NCI-H2196 (cell line): ENCODE results near the gene CPNE1.

Experiments used
- DNase-seq: peaks from one replicate; lab custom pipeline; 2025; ENCODE audit not compliant: unreplicated experiment; lab: John Stamatoyannopoulos, UW

The CPNE1 gene

GRCh38 chr20:35621560-35621946 is 43.1 kb downstream of the CPNE1 start:
- DNase-seq, result no peak

DNA sequence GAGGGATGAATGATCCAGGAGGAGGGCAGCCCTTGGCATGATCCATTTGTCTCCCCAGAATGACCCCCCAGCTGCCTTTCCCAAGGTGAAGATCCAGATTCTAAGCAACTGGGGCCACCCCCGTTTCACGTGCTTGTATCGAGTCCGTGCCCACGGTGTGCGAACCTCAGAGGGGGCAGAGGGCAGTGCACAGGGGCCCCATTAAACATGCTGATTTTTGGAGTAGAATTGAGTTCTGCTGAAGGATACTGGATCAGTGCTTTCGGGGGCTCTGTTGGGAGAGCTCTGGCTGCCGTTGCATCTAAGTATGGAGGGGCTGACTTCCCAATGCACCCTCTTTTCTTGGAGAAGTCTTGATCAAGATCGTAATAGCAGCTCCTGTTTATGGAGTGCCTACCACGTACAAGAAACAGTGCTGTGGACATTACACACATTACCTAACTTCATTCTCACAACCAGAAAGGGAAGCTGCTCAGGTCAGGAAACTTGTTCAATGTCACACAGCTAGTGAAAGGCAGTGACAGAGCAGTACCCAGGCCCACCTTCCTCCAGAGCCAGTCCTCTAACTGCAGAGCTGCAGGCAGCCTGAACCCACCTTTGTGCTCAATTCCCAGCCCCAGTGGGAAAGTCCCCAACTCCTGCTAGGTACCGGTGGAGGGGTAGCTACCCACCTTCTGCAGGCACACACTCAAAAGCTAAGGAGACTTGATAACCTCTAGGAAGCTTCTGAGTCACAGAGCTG is 43.7 kb downstream of the CPNE1 start:
- no peak for DNase-seq

DNA sequence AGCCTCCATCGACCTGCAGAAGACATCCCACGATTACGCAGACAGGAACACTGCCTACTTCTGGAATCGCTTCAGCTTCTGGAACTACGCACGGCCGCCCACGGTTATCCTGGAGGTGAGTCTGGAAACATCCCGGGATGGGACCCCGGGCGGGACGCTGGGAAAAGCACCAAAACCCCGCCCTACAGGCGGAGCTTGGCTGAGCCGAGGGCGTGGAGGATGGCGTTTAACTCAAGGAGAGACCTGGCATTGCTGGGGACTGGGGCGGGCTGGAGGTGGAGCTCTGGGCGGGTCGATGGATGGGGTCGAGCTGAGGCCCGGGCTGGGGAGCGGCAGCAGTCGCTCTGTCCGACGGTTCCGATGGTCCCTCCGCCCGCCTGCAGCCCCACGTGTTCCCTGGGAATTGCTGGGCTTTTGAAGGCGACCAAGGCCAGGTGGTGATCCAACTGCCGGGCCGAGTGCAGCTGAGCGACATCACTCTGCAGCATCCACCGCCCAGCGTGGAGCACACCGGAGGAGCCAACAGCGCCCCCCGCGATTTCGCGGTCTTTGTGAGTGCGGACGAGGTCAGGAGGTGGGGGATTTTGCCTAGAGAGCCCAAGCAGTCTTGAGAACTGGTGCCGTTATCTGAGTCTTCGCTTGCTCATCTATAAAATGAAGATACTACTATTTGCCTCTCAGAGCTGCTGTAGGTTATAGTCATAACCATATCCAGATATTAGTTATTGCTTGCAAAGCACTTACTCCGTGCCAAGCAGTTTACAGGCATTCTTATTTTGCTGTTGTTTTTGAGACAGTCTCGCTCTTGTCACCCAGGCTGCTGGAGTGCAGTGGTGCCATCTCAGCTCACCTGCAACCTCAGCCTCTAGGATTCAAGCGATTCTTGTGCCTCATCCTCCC is 45.3 kb downstream of the CPNE1 start:
- peak; percentile 94 for DNase-seq

DNA sequence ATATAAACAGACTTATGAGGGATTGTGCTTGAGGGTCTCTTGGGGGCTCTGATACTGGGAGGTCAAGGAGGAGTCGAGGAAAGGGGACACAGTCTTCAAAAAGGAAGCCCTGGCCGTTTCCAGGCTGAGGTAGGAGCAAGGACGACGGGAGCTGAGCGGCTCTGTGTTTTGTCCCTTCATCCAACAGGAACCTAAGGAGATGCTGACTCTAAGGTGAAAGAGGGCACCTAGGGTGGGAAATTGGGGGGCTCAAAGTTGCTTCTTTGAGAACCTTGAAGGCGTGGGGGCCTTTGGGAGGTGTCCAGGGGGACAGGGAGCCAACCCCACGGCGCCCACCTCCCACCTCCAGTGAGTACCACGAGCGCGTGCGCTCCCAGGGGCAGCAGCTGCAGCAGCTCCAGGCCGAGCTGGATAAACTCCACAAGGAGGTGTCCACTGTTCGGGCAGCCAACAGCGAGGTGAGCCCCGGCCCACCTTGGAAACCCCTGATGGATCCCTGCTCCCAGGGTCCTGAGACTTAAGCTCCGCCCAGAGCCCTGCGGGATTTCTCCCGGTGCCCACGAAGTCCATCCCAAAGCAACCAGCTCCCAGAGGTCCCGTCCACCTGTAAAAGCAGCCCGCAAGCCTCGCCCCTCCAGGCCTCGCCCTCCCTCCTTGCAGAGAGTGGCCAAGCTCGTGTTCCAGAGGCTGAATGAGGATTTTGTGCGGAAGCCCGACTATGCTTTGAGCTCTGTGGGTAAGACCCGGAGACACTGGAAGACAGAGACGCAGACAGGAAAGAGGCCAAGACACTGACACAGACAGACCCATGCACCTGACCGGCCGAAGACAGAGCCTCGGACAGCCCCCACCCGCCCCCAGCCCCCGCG is 46.2 kb downstream of the CPNE1 start:
- no peak for DNase-seq

GRCh38 chr20:35617397-35618262 is 47.1 kb downstream of the CPNE1 start:
- DNase-seq, result peak; percentile 36

DNA sequence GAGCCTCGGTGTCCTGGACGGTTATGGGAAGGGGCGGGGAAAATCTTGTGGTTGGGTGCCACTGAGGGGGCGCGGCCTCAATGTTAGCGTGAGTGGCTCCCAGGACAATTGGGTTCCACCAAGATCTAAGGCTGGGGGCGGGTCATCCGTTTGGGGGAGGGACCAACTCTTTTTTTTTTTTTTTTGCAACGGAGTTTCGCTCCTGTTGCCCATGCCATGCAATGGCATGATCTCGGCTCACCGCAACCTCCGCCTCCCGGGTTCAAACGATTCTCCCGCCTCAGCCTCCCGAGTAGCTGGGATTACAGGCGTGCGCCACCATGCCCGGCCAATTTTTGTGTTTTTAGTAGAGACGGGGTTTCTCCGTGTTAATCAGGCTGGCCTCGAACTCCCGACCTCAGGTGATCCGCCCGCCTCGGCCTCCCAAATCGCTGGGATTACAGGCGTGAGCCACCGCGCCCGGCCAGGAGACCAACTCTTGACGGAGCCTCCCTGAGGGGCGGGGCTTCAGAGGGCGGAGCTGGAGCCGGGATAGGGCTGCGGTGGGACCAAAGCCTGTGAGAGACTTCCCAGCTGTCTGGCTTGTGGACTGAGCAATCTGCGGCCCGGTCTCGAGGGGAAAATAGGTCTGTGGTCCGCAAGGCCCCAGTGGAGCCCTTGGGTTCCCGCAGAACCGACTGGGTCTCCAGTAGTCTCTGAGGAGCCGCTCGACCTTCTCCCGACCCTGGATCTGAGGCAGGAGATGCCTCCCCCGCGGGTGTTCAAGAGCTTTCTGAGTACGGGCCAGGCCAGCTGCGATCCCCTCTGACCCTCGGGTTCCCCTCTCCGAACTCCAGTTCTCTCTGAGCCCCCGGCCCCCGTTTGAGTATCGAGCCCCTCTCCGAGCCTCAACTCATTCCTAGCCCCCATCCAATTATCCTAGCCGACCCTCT is 48.0 kb downstream of the CPNE1 start:
- DNase-seq, result peak; percentile 86

DNA sequence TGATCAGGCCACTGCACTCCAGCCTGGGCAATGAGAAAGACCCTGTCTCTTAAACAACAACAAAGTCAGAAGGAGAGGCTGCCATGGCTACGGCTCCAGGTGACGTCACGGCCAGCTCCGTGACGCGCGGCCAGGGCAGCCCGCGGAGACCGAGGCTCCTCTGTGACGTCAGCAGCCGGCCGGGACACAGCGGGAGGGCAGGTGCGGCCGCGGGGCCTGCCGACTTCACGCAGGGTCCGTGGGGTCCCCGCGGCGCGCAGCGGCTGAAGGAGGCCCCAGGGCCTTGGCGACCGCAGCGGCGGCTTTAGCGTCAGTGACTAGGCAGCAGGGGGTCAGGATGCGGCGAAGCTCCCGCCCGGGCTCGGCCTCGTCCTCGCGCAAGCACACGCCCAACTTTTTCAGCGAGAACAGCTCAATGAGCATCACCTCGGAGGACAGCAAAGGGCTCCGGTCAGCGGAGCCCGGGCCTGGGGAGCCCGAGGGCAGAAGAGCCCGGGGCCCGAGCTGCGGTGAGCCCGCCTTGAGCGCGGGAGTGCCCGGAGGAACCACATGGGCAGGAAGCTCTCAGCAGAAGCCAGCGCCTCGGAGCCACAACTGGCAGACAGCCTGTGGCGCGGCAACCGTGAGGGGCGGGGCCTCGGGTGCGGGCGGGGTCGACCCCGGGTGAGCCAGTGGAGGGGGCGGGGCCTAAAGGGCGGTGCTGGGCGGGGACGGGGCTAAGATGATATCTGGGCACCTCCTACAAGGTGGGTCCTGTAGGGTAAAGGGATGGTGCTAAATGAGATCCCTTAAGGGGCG is 48.8 kb downstream of the CPNE1 start, which contains the start of gene SPAG4:
Gene SPAG4 (plus strand): TSS at position 163 of the 798 bp plus-strand sequence. CDS start 175 bp downstream, at position 338.
- peak; percentile 100 for DNase-seq

- no peak for DNase-seq
These were observed 53.2 kb downstream of the CPNE1 start for GRCh38 chr20:35611482-35611881.

DNA sequence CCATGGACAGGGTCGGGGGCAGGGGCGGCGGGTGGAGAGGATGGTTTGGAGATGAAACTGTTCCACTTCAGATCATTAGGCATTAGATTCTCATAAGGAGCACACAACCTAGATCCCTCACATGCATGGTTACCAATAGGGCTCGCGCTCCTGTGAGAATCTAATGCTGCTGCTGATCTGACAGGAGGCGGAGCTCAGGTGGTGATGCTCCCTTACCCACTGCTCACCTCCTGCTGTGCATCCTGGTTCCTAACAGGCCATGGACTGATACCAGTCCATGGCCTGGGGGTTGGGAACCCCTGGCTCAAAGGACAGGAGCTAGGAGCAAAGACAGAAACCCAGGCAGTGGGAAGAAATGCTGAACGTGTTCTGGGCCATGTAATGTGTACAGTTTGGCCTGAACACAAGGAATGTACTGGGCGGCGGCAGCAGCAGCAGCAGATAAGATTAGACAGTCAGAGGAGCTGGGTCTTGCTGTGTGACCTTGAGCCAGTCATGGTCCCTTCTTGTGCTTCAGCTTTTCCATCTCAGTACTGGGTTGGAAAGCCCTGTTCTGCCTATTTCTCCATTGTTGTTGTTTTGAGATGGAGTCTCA is 53.8 kb downstream of the CPNE1 start:
- no peak for DNase-seq

DNA sequence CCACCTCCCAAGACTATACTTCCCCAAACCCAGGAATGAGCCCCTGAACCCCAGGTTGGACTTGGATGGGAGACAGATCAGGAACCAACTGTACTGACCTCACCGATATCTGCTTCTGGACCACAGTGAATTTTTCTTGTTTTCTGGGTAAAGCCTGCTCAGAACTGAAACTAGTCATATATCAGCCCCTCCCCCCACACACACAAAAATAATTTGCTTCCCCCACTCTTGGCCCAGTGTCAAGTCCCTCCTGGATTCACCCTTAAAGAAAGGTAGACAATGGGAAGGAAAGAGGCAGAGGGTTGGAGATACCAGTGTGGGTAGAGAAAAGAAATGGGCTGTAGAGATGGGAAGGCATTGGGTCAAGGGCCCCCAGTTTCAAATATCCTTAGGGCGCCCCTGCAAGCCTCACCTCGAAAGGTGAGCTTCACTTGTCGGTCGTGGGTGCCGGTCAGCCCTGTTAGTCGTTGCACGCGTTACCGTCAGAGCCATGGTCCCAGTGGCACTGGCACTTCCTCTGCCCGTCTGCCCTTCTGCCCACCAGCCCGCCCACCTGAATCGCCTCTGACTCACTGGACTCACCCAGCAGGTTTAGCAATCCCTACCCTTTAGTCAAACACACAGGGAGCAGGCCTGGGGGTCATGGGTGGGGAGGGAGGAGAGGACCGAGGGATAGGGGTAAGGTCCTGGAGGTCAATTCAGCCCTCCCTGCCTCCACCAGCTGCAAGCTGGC is 57.5 kb downstream of the CPNE1 start:
- no peak for DNase-seq

DNA sequence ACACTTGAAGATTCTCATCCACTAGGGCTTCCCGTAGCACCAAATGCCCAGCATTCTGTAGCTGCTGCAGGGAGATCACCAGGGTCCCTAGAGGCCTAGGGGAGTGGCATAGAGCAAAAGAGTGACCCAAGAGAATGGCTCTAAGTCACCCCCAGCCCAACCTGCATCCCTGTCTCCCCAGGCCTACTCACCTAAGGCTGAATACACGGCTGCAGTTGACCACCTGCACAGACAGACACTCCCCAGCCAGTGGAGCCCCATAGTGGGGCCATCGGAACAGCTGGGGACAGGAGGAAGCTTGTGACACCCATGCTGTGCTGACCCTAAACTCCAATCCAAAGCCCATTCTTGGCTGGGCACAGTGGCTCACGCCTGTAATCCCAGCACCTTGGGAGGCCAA is 58.6 kb downstream of the CPNE1 start:
- no peak for DNase-seq

GRCh38 chr20:35604449-35604747 is 60.3 kb downstream of the CPNE1 start:
- DNase-seq, result peak; percentile 29

DNA sequence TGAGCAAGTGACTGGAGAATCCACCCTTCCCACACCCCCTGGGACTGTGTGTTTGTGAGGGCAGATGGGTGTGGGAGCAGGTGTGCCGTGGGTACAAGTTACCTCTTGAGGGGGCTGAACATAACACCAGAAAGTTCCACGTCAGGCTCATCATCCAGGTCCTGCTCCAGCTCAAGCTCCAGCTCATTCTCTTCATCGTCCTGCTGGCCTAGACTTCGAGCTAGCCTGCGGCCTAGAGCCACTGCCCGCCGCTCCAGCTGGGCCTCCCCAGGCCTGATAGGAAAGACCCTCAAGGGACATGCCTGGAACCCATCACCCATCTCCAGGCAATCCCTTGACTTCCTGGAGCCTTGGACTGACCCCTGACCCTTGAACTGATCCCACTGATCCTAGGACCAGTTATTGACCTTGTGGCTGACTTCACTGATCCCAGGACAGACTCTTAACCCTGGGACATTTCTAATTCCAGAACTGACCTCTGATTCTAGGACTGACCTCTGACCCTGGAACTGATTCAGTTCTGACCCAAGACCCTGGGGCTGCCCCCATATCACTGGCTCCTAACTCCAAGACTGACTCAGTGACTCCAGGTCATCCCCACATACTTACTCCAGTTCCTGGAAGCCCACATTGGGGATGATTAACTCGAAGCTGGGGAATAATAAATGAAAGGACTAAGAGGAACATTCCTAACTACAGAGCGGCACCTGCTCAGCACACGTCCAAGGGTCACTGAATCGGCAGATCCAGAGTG is 60.8 kb downstream of the CPNE1 start:
- no peak for DNase-seq

DNA sequence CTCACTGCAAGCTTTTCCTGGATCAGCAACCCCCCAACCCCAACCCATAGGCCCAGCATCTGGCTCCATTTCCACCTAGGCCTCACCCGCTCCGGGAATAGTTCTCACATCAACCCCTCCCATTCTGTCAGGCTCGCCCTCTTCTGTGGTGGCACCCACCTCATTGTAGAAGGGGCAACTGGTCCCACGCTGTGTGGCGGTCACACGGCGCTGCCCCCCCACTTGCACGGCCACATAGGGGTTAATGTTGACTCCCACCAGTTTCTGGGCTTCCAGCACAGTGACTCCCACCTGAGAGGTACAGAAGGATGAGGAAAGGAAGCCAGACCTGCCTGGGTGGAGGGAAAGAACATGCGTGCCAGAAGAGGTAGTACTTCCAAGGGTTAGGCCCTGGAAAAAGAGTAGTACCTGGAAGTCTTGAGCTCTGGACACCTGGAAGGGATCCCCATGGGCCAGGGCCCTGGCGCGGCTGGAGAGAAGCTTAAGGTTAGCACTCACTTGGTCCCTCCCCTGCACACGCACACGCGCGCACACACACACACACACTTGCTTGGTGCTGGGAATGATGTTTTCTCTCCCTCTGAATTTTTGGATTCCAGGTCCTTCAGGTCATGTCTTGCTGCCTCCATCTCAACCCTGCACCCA is 61.7 kb downstream of the CPNE1 start:
- DNase-seq, result no peak

- no peak for DNase-seq
These were observed 62.7 kb downstream of the CPNE1 start for GRCh38 chr20:35601990-35602389.
